Keratinocyte (primary cell): ENCODE data around the gene UBAC2. TPM values are rescaled to one million over a fixed set of nuclear protein-coding genes. Genes with fewer than 3 reads are reported as not detected.

Experiments
- DNase-seq: peaks from one replicate; pipeline ENCODE4 v3.0.0-alpha.2; 2011; ENCODE audit warnings: low read depth, missing footprints, low spot score
- FAIRE-seq: peaks from 2 replicates; lab custom pipeline; 2011; peaks lifted over from hg19 to GRCh38; lab: Jason Lieb, UNC
- H2AFZ ChIP-seq: 2 replicates; pipeline ENCODE4 v1.6.0; 2012; ENCODE audit warnings: low read length, control low read depth, inconsistent platforms; ENCODE audit not compliant: control insufficient read depth
- H3K27ac ChIP-seq: 2 replicates; pipeline ENCODE4 v1.5.1; 2011; ENCODE audit warnings: low read length; ENCODE audit not compliant: control insufficient read depth, insufficient read depth
- H3K27me3 ChIP-seq: 3 replicates; pipeline ENCODE4 v1.6.0; 2011; ENCODE audit warnings: low read length; ENCODE audit not compliant: control insufficient read depth, insufficient read depth; ENCODE audit errors: extremely low read depth
- H3K36me3 ChIP-seq, 2 experiments: 2 replicates in 1 of 2; 3 replicates in 1 of 2; pipeline ENCODE4 v1.5.1; 2011; ENCODE audit warnings: low read length in 2 of 2, mild to moderate bottlenecking in 1 of 2; ENCODE audit not compliant: control insufficient read depth in 2 of 2, insufficient read depth in 2 of 2; ENCODE audit errors: extremely low read depth in 1 of 2
- H3K4me1 ChIP-seq: 3 replicates; pipeline ENCODE4 v1.5.1; 2011; ENCODE audit warnings: low read length; ENCODE audit not compliant: control insufficient read depth, insufficient read depth; ENCODE audit errors: extremely low read depth
- H3K4me2 ChIP-seq: 3 replicates; pipeline ENCODE4 v1.6.0; 2011; ENCODE audit warnings: low read depth, low read length; ENCODE audit not compliant: control insufficient read depth, insufficient read depth; ENCODE audit errors: extremely low read depth
- H3K4me3 ChIP-seq, 3 experiments: fragments of 200-600 bp in 1 of 3; sonication (generic) in 1 of 3; 2 replicates in 2 of 3; 3 replicates in 1 of 3; pipeline ENCODE4 v1.5.1; 2011 to 2016; ENCODE audit warnings: low read length in 3 of 3, mild to moderate bottlenecking in 3 of 3, control low read depth in 2 of 3, inconsistent platforms in 1 of 3, low read depth in 1 of 3, mixed read lengths in 1 of 3, mixed run types in 1 of 3, moderate library complexity in 1 of 3; ENCODE audit not compliant: control insufficient read depth in 2 of 3, insufficient read depth in 2 of 3; ENCODE audit errors: extremely low read depth in 1 of 3
- H3K79me2 ChIP-seq: 2 replicates; pipeline ENCODE4 v1.6.0; 2012; ENCODE audit warnings: low read length; ENCODE audit not compliant: control insufficient read depth, insufficient read depth
- H3K9ac ChIP-seq: 3 replicates; pipeline ENCODE4 v1.6.0; 2011; ENCODE audit warnings: low read length; ENCODE audit not compliant: control insufficient read depth, insufficient read depth; ENCODE audit errors: extremely low read depth
- H3K9me1 ChIP-seq: 3 replicates; pipeline ENCODE4 v1.6.0; 2011; ENCODE audit warnings: low read length; ENCODE audit not compliant: control insufficient read depth, insufficient read depth; ENCODE audit errors: extremely low read depth
- H3K9me3 ChIP-seq: 2 replicates; pipeline ENCODE4 v1.5.1; 2012; ENCODE audit warnings: low read depth, low read length; ENCODE audit not compliant: control insufficient read depth
- H4K20me1 ChIP-seq: 3 replicates; pipeline ENCODE4 v1.6.0; 2011; ENCODE audit warnings: low read length; ENCODE audit not compliant: control insufficient read depth, insufficient read depth; ENCODE audit errors: extremely low read depth
- EZH2 ChIP-seq: IDR thresholded peaks from one replicate; pipeline ENCODE4 v1.6.1; 2012; ENCODE audit warnings: inconsistent platforms, mild to moderate bottlenecking, low read length, moderate library complexity
- dilution Hi-C: fragments of 300-500 bp; cut with MboI; formaldehyde crosslinking; loops from one replicate; pipeline ENCODE4 v1.7.0; 2020; ENCODE audit warnings: low sequenced_read_pairs; ENCODE audit not compliant: extremely low pct_ligation_motif_present
- polyA plus RNA-seq, 5 experiments: library from polyadenylated mRNA; depleted of rRNA in 3 of 5; stranded (reverse) in 3 of 5; stranded (forward) in 1 of 5; unstranded in 1 of 5; fragments of >200 nt; gene quantifications; 1 replicate in 1 of 5; 2 replicates in 3 of 5; 3 replicates in 1 of 5; pipeline versions ENCODE4 v1.2.1 to v1.2.3, GENCODE V29; 2011 to 2012; ENCODE audit warnings: missing spikeins in 2 of 5, low read depth in 1 of 5, low replicate concordance in 1 of 5
- TF ChIP-seq, protein P1 (sequence below), 3 experiments: IDR thresholded peaks in 1 of 3; conservative IDR thresholded peaks in 1 of 3; optimal IDR thresholded peaks in 1 of 3; 2 replicates in 2 of 3; 3 replicates in 1 of 3; pipeline versions ENCODE3 to v1.5.1; 2011; ENCODE audit warnings: low read length in 3 of 3, mild to moderate bottlenecking in 3 of 3, moderate library complexity in 2 of 3, control low read depth in 1 of 3, inconsistent platforms in 1 of 3; ENCODE audit not compliant: insufficient read depth in 2 of 3; ENCODE audit errors: extremely low read depth in 1 of 3

The UBAC2 gene
- polyA plus RNA-seq, 1 donor (not counting 4 experiments of a cell fraction or from before 2014, with no cell fraction given): 104 TPM

DNA sequence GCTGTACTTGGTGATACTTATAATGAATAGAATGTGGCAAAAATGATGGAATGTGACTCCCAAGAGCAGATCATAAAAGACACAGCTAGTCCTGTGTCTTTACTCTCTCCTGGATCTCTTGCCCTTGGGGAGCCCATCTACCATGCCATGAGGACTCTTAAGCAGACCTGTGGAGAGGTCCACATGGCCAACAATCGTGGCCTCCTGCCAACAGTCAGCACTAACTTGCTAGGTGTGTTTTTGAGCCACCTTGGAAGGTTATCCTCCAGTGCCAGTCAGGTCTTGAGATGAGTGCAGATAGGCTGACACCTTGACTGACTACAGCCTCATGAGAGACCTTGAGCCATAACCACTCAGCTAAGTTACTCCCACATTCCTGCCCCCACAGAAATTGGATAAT is 128.8 kb downstream of the UBAC2 start:
- no peak for FAIRE-seq
- H3K9me3 ChIP-seq: no peaks in the 10 kb centered on the region
- TF ChIP-seq, protein P1, sequence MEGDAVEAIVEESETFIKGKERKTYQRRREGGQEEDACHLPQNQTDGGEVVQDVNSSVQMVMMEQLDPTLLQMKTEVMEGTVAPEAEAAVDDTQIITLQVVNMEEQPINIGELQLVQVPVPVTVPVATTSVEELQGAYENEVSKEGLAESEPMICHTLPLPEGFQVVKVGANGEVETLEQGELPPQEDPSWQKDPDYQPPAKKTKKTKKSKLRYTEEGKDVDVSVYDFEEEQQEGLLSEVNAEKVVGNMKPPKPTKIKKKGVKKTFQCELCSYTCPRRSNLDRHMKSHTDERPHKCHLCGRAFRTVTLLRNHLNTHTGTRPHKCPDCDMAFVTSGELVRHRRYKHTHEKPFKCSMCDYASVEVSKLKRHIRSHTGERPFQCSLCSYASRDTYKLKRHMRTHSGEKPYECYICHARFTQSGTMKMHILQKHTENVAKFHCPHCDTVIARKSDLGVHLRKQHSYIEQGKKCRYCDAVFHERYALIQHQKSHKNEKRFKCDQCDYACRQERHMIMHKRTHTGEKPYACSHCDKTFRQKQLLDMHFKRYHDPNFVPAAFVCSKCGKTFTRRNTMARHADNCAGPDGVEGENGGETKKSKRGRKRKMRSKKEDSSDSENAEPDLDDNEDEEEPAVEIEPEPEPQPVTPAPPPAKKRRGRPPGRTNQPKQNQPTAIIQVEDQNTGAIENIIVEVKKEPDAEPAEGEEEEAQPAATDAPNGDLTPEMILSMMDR (optimal IDR thresholded peaks at IDR 0.05 in 1 of 3, IDR thresholded peaks at IDR 0.05 in 1 of 3, conservative IDR thresholded peaks at IDR 0.05 in 1 of 3; ENCODE audit: extremely low read depth in 1 of 3, insufficient read depth in 2 of 3, low read length in 3 of 3): no peak
- TF ChIP-seq EZH2: no peak
- no peaks in the 10 kb centered on the region for H3K27me3 ChIP-seq
- no peak for DNase-seq
- H2AFZ ChIP-seq: no peak overlapping the region
- H3K4me2 ChIP-seq: no peak overlapping the region
- dilution Hi-C loops: no loop called here
- peaks cover 2% of the 10 kb centered on the region for H4K20me1 ChIP-seq
- no peaks in the 10 kb centered on the region for H3K9me1 ChIP-seq
- H3K27ac ChIP-seq: no peak overlapping the region
- H3K79me2 ChIP-seq: no peaks in the 10 kb centered on the region
- H3K4me3 ChIP-seq: no peak overlapping the region
- no peak overlapping the region for H3K9ac ChIP-seq
- H3K36me3 ChIP-seq: peaks cover 6 to 12% of the 10 kb centered on the region in 2 experiments
- no peaks in the 10 kb centered on the region for H3K4me1 ChIP-seq

DNA sequence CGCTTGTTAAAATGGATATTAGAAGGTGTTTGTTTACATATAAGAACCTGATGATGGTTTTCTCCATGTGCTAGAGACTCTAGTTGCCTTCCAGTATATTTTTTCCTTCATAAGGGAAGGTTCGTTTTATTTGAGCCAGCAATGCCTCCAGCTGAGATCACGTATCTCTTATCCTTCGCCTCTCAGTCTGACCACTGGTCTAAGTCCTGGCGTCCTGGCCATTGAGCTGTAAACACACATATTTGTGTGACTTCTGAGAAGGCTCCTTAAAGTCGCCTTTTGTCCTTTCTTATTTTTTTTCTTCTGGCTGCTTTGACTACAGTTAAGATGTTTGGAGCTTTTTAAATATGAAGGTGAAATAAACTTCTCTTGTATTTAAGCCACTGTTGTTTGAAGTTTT is 130.3 kb downstream of the UBAC2 start:
- TF ChIP-seq EZH2: no peak
- TF ChIP-seq, protein P1 (optimal IDR thresholded peaks at IDR 0.05 in 1 of 3, IDR thresholded peaks at IDR 0.05 in 1 of 3, conservative IDR thresholded peaks at IDR 0.05 in 1 of 3; ENCODE audit: extremely low read depth in 1 of 3, insufficient read depth in 2 of 3, low read length in 3 of 3): no peak
- no peaks in the 10 kb centered on the region for H4K20me1 ChIP-seq
- no peak overlapping the region for H3K9ac ChIP-seq
- FAIRE-seq (no peak), DNase-seq (no peak)
- no peaks in the 10 kb centered on the region for H3K4me1 ChIP-seq
- no peaks in the 10 kb centered on the region for H3K79me2 ChIP-seq
- H3K4me3 ChIP-seq: no peak overlapping the region
- no peaks in the 10 kb centered on the region for H3K27me3 ChIP-seq
- H3K27ac ChIP-seq: no peak overlapping the region
- no peaks in the 10 kb centered on the region for H3K9me3 ChIP-seq
- dilution Hi-C loops: no loop called here
- peaks cover 6 to 12% of the 10 kb centered on the region in 2 experiments for H3K36me3 ChIP-seq
- no peak overlapping the region for H2AFZ ChIP-seq
- H3K4me2 ChIP-seq: no peak overlapping the region
- no peaks in the 10 kb centered on the region for H3K9me1 ChIP-seq
